Uterus (tissue), 4 donors: ENCODE data around the gene LEMD1. TPM values are rescaled to one million over a fixed set of nuclear protein-coding genes. Genes with fewer than 3 reads are reported as not detected.

ENCODE experiments used
- DNase-seq, 2 donors: peaks; one replicate each; pipeline ENCODE4 v3.0.0-alpha.2; 2019 to 2020
- H3K27ac ChIP-seq, 2 donors: fragments of 200-600 bp; sonication (generic); 1 replicate in 1 of 2; 2 replicates in 1 of 2; pipeline ENCODE4 v1.5.1; 2016 to 2018
- H3K27me3 ChIP-seq, 2 donors: fragments of 200-600 bp; sonication (generic); one replicate each; pipeline ENCODE4 v1.5.1; 2018 to 2019; ENCODE audit warnings: control low read depth in 1 of 2
- H3K36me3 ChIP-seq, 2 donors: fragments of 200-600 bp; sonication (generic); one replicate each; pipeline ENCODE4 v1.5.1; 2019; ENCODE audit warnings: control low read depth in 1 of 2
- H3K4me1 ChIP-seq, 2 donors: fragments of 200-600 bp; sonication (generic); one replicate each; pipeline ENCODE4 v1.5.1; 2018 to 2019; ENCODE audit warnings: control low read depth in 1 of 2
- H3K4me3 ChIP-seq, 2 donors: fragments of 200-600 bp; sonication (generic); 1 replicate in 1 of 2; 2 replicates in 1 of 2; pipeline ENCODE4 v1.5.1; 2018 to 2019; ENCODE audit warnings: mild to moderate bottlenecking in 1 of 2
- H3K9me3 ChIP-seq, 2 donors: fragments of 200-600 bp; sonication (generic); one replicate each; pipeline ENCODE4 v1.5.1; 2019; ENCODE audit warnings: control low read depth in 1 of 2
- POLR2A ChIP-seq, 2 donors: fragments of 450-650 bp; IDR thresholded peaks; one replicate each; pipeline ENCODE4 v1.6.1; 2016; ENCODE audit warnings: antibody characterized with exemption in 2 of 2, mild to moderate bottlenecking in 1 of 2, moderate library complexity in 1 of 2
- intact Hi-C: fragments of 100-400 bp; cut with DNase I; formaldehyde crosslinking; loops from one replicate; pipeline ENCODE4 v1.15.1; 2023; ENCODE audit warnings: low total_unique reads
- total RNA-seq, 4 donors: library from RNA; depleted of rRNA in 3 of 4; stranded (reverse); fragments of >200 nt in 3 of 4; gene quantifications; one replicate each; pipeline versions ENCODE4 v1.1.0 to v1.2.4, GENCODE V29; 2014 to 2023
- TF ChIP-seq, protein P1 (sequence below), 4 experiments: fragments of 200-600 bp in 2 of 4; fragments of 450-650 bp in 2 of 4; sonication (generic) in 2 of 4; IDR thresholded peaks; one replicate each; pipeline ENCODE4 v1.5.1; 2016 to 2019; ENCODE audit warnings: antibody characterized with exemption in 4 of 4, mild to moderate bottlenecking in 2 of 4, moderate library complexity in 1 of 4
- donor health status: DM: yes; HTN: yes; CAD: no.

The LEMD1 gene
- total RNA-seq, 4 donors from 2014 or later, result 1.6 to 1.8 TPM; not detected in 2

DNA sequence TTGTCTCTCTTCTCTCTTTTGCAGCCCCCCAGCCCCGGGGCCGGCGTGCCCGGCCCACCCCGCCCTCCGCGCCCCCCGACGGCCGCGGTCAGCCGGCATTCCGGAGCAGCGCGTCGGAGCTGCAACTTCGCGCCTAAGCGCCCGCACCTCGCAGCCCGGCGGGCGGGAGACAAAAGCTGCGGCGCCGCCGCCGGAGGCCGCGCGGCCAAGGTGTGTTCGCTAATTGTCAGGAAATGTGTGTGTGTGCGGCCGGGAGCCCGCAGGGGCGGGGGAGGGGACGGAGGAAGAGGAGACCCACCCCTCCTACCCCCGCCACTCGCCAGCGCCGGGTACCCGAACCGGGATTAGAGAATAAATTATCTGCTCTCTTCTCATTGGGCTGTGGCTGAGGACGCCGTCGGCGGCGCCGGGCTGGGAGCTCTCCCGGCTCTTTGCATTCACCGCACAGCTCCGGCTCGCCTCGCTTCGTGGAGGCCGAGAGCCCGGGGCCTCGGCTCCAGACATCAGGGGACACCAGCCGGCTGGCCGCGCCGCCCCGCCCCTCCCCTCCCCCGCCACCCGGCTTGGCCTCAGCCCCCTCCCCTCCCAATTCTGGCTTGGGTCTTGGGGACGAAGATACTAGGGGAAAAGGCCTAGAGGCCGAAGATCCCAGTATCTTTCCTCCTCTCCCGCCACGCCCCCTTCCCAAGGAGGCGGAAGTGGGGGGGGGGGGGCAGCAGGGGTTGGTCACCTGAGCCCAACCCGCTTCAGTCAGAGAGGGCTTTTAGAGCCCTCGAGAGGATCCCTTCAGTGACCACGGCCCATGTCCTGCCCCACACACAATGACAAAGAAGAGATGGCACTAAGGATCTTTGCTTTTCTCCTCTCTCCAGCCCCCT lies 35.3 kb upstream of the LEMD1 start:
- Histone ChIP-seq H3K4me3 (no peak overlapping the region), H3K4me1 (peaks cover 0 to 15% of the 10 kb centered on the region in 2 donors), H3K27me3 (peaks cover 7 to 30% of the 10 kb centered on the region in 2 donors), H3K27ac (no peak overlapping the region), H3K36me3 (no peaks in the 10 kb centered on the region), H3K9me3 (no peaks in the 10 kb centered on the region)
- intact Hi-C loops, result no loop called here
- no peak for DNase-seq
- TF ChIP-seq, protein P1, sequence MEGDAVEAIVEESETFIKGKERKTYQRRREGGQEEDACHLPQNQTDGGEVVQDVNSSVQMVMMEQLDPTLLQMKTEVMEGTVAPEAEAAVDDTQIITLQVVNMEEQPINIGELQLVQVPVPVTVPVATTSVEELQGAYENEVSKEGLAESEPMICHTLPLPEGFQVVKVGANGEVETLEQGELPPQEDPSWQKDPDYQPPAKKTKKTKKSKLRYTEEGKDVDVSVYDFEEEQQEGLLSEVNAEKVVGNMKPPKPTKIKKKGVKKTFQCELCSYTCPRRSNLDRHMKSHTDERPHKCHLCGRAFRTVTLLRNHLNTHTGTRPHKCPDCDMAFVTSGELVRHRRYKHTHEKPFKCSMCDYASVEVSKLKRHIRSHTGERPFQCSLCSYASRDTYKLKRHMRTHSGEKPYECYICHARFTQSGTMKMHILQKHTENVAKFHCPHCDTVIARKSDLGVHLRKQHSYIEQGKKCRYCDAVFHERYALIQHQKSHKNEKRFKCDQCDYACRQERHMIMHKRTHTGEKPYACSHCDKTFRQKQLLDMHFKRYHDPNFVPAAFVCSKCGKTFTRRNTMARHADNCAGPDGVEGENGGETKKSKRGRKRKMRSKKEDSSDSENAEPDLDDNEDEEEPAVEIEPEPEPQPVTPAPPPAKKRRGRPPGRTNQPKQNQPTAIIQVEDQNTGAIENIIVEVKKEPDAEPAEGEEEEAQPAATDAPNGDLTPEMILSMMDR (IDR thresholded peaks at IDR 0.05), result no peak
- TF ChIP-seq POLR2A (IDR thresholded peaks at IDR 0.05), result no peak

- H3K36me3 ChIP-seq, result no peaks in the 10 kb centered on the region
- intact Hi-C loops, result no loop called here
- TF ChIP-seq POLR2A (IDR thresholded peaks at IDR 0.05), result no peak
- TF ChIP-seq, protein P1 (IDR thresholded peaks at IDR 0.05), result no peak
- H3K4me3 ChIP-seq, result no peak overlapping the region
- DNase-seq, result no peak
- peaks cover 7 to 32% of the 10 kb centered on the region in 2 donors for H3K27me3 ChIP-seq
- H3K27ac ChIP-seq, result no peak overlapping the region
- H3K9me3 ChIP-seq, result no peaks in the 10 kb centered on the region
- peaks cover 0 to 15% of the 10 kb centered on the region in 2 donors for H3K4me1 ChIP-seq
Observed at GRCh38 chr1:205456383-205456867, 34.6 kb upstream of the LEMD1 start.

DNA sequence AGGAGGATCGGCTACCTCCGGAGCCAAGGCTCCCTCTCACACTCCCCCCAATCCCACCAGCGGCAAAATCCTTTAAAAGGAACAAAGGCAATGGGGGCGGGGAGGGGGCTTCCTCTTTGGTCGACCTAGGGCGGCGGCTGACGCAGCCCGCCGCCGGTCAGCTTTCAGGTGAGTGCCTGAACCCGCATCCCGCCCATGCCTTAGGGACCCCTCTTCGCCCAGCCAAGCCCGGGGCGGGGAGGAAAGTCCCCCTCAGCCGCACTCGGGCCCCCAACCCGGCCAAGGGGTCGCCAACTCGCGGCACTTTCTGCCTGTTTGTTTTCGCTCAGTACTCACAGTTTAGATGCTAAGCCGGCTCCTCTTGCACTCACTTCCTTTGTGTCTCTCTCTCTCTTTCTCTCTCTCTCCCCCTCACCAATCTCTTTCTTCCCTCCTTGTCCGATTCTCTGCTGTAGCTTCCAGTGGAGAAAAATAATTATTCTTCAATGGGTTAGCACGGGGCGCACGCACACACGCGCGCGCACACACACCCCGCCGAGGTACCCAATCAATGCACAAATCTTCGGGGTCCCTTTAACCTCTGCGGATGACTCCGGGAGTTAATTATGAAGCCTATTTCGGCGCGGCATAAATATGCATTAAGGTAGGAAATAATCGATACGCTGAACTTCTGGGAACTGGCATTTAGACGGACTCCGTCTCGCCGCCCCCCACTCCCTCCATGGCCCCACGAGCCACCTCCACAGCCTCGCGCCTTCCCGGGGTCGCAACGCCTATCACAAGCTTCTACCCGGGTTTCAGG lies 33.9 kb upstream of the LEMD1 start, which contains the start of gene BLACAT1:
Gene BLACAT1 (minus strand): TSS at position 465 of the 802 bp plus-strand sequence.
- no peak for TF ChIP-seq POLR2A (IDR thresholded peaks at IDR 0.05)
- TF ChIP-seq, protein P1 (IDR thresholded peaks at IDR 0.05), result no peak
- no peaks in the 10 kb centered on the region for H3K36me3 ChIP-seq
- intact Hi-C loops, result no loop called here
- H3K27me3 ChIP-seq, result peaks cover 7 to 32% of the 10 kb centered on the region in 2 donors
- no peak for DNase-seq
- H3K4me3 ChIP-seq, result no peak within 1 kb of the TSS
- no peak within 1 kb of the TSS for H3K27ac ChIP-seq
- peaks cover 0 to 15% of the 10 kb centered on the region in 2 donors for H3K4me1 ChIP-seq
- H3K9me3 ChIP-seq, result no peaks in the 10 kb centered on the region

- Histone ChIP-seq H3K9me3 (no peaks in the 10 kb centered on the region), H3K27ac (no peak overlapping the region), H3K4me3 (no peak overlapping the region), H3K27me3 (peaks cover 7 to 32% of the 10 kb centered on the region in 2 donors), H3K4me1 (peaks cover 0 to 15% of the 10 kb centered on the region in 2 donors), H3K36me3 (no peaks in the 10 kb centered on the region)
- intact Hi-C loops, result no loop called here
- TF ChIP-seq POLR2A (IDR thresholded peaks at IDR 0.05), result no peak
- TF ChIP-seq, protein P1 (IDR thresholded peaks at IDR 0.05), result no peak
- no peak for DNase-seq
Observed at GRCh38 chr1:205454903-205455335, 33.1 kb upstream of the LEMD1 start.
